ENCODE measurements around the gene IBA57. TPM values are rescaled to one million over a fixed set of nuclear protein-coding genes. Genes with fewer than 3 reads are reported as not detected.

The IBA57 gene
- 0.60 and 1.1 TPM in 2 replicates for total RNA-seq (2014; rRNA removed; shearing (Covaris generic))

DNA sequence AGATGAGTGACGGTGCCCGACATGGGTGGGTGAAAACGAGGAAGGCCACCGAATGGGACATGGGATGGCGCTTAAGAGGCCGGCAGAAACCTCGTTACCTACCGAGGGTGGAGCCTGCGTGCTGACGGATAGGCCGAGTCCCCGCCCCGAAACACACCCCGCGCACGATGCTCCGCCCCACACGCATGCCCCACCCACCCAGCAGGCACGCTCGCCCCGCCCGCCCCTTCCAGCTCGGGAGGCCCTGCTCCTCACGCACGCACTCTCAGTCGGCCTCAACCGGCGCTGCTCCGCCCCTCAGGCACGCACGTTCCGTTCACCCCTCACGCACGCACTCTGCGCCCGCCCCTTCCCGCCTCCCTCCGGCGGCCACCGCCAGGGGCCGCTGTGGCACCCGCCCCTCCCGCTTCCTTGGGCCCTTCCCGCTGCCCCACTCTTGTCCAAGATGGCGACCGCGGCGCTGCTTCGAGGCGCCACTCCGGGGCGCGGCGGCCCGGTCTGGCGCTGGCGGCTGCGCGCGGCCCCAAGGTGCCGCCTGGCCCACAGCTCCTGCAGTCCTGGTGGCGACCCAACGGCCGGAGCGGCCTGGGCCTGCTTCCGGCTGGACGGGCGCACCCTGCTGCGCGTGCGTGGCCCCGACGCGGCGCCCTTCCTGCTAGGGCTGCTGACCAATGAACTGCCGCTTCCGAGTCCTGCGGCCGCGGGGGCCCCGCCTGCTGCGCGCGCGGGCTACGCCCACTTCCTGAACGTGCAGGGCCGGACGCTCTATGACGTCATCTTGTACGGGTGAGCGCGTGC lies at the start of gene IBA57:
Gene IBA57, plus strand, starts transcription at position 433 of the 798 bp plus-strand sequence. Its CDS starts 13 bp downstream, at position 446.
- peak; percentile 96 for DNase-seq (ENCODE audit: low read depth)

GRCh38 chr1:228117335-228117734 lies 48.3 kb upstream of the IBA57 start:
- DNase-seq (ENCODE audit: low read depth) = no peak

DNA sequence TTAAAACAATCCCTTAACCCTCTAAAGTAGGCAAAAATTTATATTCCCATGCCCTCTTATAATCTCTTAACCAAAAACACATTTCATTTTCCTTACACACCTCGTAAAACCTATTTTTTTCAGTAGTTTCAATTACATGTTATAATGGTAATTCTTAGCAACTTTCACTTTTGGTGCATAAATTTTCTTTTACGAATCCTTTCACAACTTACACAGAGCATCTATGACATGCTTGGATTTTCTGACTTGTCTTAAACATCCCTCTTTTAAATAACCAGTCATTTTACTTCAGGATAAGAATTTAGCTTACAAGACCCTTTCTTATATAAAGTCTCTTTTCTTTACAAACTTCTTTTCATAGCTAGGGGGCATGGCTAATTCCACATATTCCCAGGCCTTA lies 47.6 kb upstream of the IBA57 start:
- no peak for DNase-seq (ENCODE audit: low read depth)

DNA sequence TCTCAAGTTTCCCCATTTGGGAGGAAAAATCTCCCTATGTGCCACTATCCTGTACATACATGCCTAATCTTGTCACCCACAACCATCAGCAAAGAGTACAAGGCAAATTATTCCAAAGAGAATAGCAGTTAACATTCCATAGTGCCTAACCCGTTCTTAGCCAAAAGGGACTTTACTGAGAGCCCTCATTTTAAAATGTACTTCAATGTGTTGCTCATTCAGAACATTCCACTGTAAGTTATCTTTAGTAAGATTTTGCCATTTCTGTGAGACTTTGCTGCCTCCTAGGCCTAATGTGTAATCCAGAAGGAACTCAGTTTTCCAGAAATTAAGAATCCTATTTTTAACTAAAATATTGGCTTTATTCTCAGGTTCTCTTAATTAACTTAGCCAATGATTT lies 45.3 kb upstream of the IBA57 start:
- DNase-seq (ENCODE audit: low read depth) = no peak

DNA sequence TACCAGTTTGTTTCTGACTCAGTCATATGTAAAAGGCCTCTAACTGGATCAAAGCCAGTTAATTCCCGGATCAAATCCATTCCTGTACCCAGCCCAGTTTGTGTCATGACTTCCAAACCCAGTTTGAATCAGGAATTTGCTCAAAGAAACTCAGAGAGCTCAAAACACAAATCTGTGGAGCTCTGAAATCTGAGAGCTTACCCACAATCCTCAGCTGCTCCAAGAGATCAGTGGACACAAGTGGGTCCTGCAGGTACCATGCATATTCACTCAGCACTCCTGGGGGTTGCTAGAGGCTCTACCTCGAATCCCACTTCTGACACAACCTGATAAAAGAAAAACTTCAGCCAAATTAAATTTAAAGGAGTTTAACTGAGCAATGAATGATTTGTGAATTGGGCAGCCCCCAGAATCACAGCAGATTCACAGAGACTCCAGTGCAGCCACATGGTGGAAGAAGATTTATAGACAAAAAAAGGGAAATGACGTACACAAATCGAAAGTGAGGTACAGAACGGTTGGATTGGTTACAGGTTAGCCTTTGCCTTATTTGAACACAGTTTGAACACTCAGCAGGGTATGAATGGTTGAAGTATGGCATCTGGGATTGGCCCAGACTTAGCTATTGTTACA lies 44.6 kb upstream of the IBA57 start:
- DNase-seq (ENCODE audit: low read depth) = no peak

GRCh38 chr1:228122921-228123441 lies 42.6 kb upstream of the IBA57 start:
- DNase-seq (ENCODE audit: low read depth) = no peak

DNA sequence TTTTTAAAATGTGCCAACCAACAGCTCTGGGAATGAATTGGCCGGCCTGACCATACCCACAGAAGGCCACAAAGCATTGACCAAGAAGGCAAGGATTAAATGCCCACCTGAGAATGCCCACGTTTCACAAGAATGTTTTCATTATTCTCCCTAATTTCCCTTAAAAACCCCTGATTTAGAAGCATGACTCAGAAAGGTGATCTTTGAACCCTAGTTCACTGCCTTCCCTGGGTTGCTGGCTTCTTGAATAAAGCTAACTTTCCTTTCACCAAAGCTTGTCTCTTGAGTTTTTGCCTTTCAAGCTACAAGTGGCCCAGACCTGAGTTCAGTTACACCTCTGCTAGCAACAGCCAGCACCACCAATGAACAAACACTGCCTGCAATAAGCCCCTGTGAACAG lies 42.1 kb upstream of the IBA57 start:
- no peak for DNase-seq (ENCODE audit: low read depth)

- no peak for DNase-seq (ENCODE audit: low read depth)
Observed at GRCh38 chr1:228125185-228125584, 40.4 kb upstream of the IBA57 start.

DNA sequence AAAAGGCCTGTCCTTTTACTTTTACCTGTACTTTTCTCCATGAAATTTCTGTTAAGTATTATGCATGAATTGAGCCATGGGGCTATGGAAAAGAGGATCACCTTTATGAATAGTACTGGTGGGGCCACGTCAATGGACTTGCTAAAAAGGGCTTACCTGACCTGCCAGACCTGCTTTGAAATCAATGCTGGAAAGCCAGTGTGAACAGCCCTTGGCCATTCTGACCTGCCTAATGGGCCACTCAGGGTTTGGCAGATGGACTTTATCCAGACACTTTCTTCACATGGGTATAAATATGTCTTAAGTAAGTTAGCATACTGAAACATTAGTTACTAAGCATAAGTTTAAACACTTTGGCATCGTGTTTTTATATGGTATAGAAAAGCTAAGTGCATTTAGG lies 33.8 kb upstream of the IBA57 start:
- DNase-seq (ENCODE audit: low read depth) = no peak

DNA sequence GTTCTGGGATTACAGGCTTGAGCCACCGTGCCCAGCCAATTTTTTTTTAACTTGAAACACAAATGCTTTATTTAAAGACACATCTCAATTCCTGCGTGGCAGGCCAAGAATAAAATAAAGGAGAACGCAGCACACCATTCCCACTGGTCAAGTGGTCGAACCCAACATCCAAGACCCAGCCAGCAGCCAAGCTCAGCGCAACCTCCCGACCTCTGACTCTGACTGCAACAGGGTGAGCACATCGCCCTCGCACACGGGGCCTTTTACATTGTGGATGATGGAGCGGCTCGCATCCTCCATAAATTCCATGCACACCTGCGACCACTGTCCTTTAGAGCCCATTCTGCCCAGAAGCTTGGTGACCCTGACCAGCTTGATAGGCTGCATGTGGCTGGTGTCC lies 31.0 kb upstream of the IBA57 start:
- DNase-seq (ENCODE audit: low read depth) = no peak

DNA sequence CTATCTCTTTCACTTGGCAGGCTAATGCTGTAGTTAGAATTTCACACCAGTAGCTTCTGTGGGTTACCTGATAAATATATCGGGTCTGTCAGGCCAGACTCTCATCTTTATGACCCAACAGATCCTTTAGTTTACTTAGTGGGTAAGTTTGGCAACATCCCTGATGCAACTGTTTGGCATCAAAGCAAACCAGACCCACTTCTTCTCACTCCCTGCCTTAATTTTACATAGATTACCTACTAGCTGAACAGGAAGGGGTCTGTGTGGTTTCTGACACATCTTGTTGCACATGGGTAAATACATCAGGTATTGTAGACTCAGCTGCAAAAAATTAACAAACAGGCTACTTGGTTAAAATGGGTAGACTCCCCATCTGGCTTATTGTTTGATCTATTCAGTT lies 28.7 kb upstream of the IBA57 start:
- DNase-seq (ENCODE audit: low read depth) = no peak

DNA sequence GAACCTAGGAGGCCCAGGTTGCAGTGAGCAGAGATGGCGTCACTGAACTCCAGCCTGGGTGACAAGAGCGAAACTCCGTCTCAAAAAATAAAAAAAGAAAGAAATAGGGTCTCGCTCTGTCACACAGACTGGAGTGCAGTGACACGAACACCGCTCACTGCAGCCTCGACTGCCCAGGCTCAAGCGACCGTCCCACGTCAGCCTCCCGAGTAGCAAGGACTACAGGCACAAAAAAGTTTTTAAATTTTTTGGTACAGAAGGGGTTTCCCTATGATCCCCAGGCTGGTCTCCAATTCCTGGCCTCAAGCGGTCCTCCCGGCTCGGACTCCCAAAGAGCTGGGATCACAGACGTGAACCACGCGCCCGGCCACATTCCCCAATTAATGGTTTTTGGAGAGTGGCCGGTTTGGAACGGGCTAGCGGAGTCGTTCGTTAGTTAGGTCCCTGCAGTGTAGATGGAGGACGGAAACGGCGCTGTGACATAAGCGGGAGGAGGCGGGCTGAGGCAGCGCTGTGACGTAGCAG lies 26.1 kb upstream of the IBA57 start:
- DNase-seq (ENCODE audit: low read depth) = no peak

- peak; percentile 99 for DNase-seq (ENCODE audit: low read depth)
Observed at GRCh38 chr1:228139931-228140723, 25.5 kb upstream of the IBA57 start, which contains the start of gene GUK1. TSS of gene GUK1 (plus strand) at chr1:228140279. CDS start at chr1:228140303, 24 bp downstream.

DNA sequence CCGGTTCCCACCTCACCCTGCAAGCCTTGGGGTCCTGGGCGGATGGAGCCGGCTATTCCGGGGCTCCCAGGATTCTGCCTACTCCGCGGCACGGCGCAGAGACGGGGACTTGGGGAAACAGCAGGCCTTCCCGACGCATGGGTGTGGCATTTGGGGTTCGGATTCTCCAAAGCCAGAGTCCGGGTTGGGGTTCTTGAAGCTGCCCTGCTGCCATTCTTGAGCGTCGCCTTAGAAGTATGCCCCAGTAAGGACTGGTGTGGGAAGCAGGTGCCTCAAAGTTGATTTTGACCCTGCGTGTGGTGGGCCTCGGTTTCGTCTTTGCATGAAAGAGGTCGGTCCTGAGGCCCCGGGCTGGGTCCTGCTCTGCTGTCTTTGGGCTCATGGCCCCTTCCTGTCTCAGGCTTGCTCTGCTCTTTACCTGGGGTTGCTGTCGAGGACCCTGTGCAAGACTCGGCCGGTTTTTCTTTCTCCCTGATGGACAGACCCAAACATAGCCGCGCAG lies 24.8 kb upstream of the IBA57 start:
- DNase-seq (ENCODE audit: low read depth) = no peak

DNA sequence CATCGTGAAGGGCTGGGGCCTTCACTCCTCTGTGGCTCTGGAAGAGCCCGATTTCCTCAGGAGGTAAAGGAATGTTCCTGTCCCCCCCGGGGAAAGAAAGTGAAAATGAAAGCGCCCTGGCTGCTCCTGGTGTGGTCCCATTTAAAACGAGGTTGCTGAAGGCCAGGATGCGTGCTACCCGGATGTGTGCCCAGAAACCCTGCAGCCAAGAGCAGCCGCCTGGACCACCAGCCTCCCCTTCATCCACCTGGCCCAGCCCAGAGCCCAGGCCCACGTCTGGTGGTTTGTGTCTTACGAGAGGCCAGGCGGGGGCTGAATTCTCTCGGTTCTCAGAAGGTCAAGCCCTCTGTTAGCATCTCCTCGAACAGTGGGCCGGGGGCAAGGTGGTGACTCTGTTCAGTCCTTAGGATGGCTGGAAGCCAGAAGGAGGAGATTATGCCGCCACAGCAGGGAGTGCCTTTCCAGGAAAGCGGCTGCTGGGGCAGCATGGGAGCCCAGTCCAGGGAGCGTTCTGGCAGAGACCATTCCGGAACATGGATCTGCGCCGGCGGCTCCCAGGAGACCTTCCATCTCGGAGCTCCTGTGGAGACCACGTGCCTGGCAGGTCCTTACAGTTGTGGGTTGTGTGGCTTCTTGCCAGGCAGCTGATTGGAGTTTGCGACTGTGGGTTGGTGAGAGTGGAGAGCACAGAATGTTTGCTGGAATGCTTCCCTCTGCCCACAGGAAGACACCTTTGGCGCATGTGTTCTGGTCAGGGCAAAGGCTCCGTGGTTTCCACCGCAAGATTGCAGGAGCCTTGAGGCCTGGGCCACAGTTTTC lies 24.2 kb upstream of the IBA57 start:
- DNase-seq (ENCODE audit: low read depth) = peak; percentile 82

DNA sequence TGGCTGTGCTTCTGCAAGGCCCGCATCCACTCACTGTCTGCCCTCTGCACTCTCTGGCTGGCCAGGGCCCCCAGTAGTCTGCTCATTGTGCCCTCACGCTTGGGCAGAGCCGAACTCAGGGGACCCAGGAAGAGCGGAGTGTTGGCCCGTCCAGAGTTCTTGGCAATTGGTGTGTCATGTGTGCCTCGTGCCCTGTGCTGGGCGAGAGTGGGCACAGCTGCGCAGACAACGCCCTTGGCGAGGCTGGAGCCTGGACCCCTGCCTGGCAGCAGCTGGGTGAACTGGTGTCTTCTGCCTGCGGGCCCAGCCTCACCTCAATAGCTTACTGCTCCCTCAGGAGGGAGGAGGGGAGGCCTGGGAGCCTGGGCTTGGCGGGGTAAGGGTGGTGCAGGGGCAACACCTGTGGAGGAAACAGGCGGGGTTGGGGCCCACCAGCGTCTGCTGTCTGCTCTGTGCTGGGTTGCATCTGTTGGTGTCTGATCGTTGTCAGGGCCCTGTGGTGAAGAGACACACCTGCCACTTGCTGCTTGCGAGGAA lies 23.4 kb upstream of the IBA57 start:
- DNase-seq (ENCODE audit: low read depth) = no peak

GRCh38 chr1:228142701-228143136 lies 22.9 kb upstream of the IBA57 start:
- no peak for DNase-seq (ENCODE audit: low read depth)

GRCh38 chr1:228143480-228144192 lies 22.0 kb upstream of the IBA57 start:
- DNase-seq (ENCODE audit: low read depth) = no peak

- no peak for DNase-seq (ENCODE audit: low read depth)
Observed at GRCh38 chr1:228144193-228144992, 21.2 kb upstream of the IBA57 start.
